B cell (primary cell): Measurements from ENCODE around the gene SKAP1. TPM values are rescaled to one million over a fixed set of nuclear protein-coding genes. Genes with fewer than 3 reads are reported as not detected.

Source experiments
- ATAC-seq: fragments of 200-7000 bp; cut with Tn5 transposase; one replicate; pipeline ENCODE4 v1.10.0; 2021; ENCODE audit warnings: low read depth, mild to moderate bottlenecking, moderate number of reproducible peaks, moderate library complexity
- CTCF ChIA-PET: fragments of 350-600 bp; sonication (Branson Sonifier 250); formaldehyde crosslinking; loops from one replicate; lab custom pipeline; 2021; ENCODE audit warnings: antibody characterized with exemption, inconsistent platforms; lab: Charles Lee
- POLR2A ChIA-PET: fragments of 350-600 bp; sonication (Branson Sonifier 250); formaldehyde crosslinking; loops from one replicate; lab custom pipeline; 2021; ENCODE audit warnings: antibody characterized with exemption; lab: Charles Lee
- DNase-seq: peaks from one replicate; pipeline ENCODE4 v3.0.0; 2013
- H2AFZ ChIP-seq: 2 replicates; pipeline ENCODE4 v1.6.1; 2012; ENCODE audit warnings: mild to moderate bottlenecking, low read depth, low read length; ENCODE audit not compliant: insufficient read depth, poor library complexity, severe bottlenecking
- H3K27ac ChIP-seq, 2 donors: 1 replicate in 1 of 2; 2 replicates in 1 of 2; pipeline ENCODE4 v1.5.1; 2012 to 2013; ENCODE audit warnings: low read length in 2 of 2, mild to moderate bottlenecking in 2 of 2, moderate library complexity in 1 of 2
- H3K27me3 ChIP-seq, 4 experiments: fragments of 200-600 bp in 1 of 4; sonication (generic) in 1 of 4; replicated peaks in 1 of 4; 1 replicate in 2 of 4; 2 replicates in 2 of 4; pipeline versions ENCODE4 v1.6.1 to v1.7.0; 2013 to 2016; ENCODE audit warnings: low read length in 3 of 4, mild to moderate bottlenecking in 2 of 4, mixed read lengths in 1 of 4, moderate library complexity in 1 of 4; ENCODE audit not compliant: insufficient read depth in 4 of 4, control insufficient read depth in 3 of 4; ENCODE audit errors: control extremely low read depth in 1 of 4
- H3K36me3 ChIP-seq, 2 experiments: replicated peaks in 1 of 2; 1 replicate in 1 of 2; 2 replicates in 1 of 2; pipeline versions ENCODE4 v1.6.1 to v1.7.1; 2013; ENCODE audit warnings: low read length in 1 of 2; ENCODE audit not compliant: insufficient read depth in 2 of 2, control insufficient read depth in 1 of 2; ENCODE audit errors: control extremely low read depth in 1 of 2, extremely low read depth in 1 of 2
- H3K4me1 ChIP-seq, 2 donors: fragments of 200-600 bp in 1 of 2; sonication (generic) in 1 of 2; 1 replicate in 1 of 2; 2 replicates in 1 of 2; pipeline versions ENCODE4 v1.5.1 to v1.6.1; 2013 to 2017; ENCODE audit warnings: low read length in 2 of 2; ENCODE audit not compliant: control insufficient read depth in 2 of 2, insufficient read depth in 2 of 2
- H3K4me2 ChIP-seq: replicated peaks from 2 replicates; pipeline ENCODE3; 2012; ENCODE audit warnings: mild to moderate bottlenecking, low read depth, low read length; ENCODE audit not compliant: poor library complexity, severe bottlenecking
- H3K4me3 ChIP-seq, 5 experiments: fragments of 200-600 bp in 1 of 5; sonication (generic) in 1 of 5; 1 replicate in 3 of 5; 2 replicates in 2 of 5; pipeline versions ENCODE4 v1.5.1 to v1.7.0; 2011 to 2016; ENCODE audit warnings: low read length in 4 of 5, mild to moderate bottlenecking in 4 of 5, low read depth in 2 of 5, control low read depth in 1 of 5, moderate library complexity in 1 of 5; ENCODE audit not compliant: insufficient read depth in 1 of 5; ENCODE audit errors: control extremely low read depth in 1 of 5, extremely low read depth in 1 of 5
- H3K79me2 ChIP-seq: fragments of 200-600 bp; sonication (generic); one replicate; pipeline ENCODE4 v1.6.0; 2016; ENCODE audit warnings: low read length; ENCODE audit not compliant: control insufficient read depth, insufficient read depth
- H3K9ac ChIP-seq: fragments of 200-600 bp; sonication (generic); 2 replicates; pipeline ENCODE4 v1.6.1; 2017; ENCODE audit warnings: mild to moderate bottlenecking, low read length, moderate library complexity
- H3K9me3 ChIP-seq, 3 donors: one replicate each; pipeline versions ENCODE4 v1.6.1 to v1.7.1; 2013; ENCODE audit warnings: low read length in 2 of 3; ENCODE audit not compliant: control insufficient read depth in 2 of 3, insufficient read depth in 1 of 3; ENCODE audit errors: control extremely low read depth in 1 of 3
- H4K20me1 ChIP-seq: 2 replicates; pipeline ENCODE4 v1.6.0; 2012; ENCODE audit warnings: mild to moderate bottlenecking, low read length; ENCODE audit not compliant: insufficient read depth, control insufficient read depth, poor library complexity, severe bottlenecking
- H3K27ac Mint-ChIP-seq: one replicate; pipeline ENCODE4 v1.8.0; 2021; ENCODE audit warnings: mixed read lengths
- H3K27me3 Mint-ChIP-seq: one replicate; pipeline ENCODE4 v1.8.0; 2021; ENCODE audit warnings: mixed read lengths
- H3K4me1 Mint-ChIP-seq: one replicate; pipeline ENCODE4 v1.8.0; 2021; ENCODE audit warnings: mixed read lengths
- H3K4me3 Mint-ChIP-seq: one replicate; pipeline ENCODE4 v1.8.0; 2021; ENCODE audit warnings: mixed read lengths
- H3K9me3 Mint-ChIP-seq: one replicate; pipeline ENCODE4 v1.8.0; 2022; ENCODE audit warnings: mixed read lengths; ENCODE audit not compliant: insufficient read depth
- EZH2 ChIP-seq: IDR thresholded peaks from 2 replicates; pipeline ENCODE4 v1.6.1; 2012; ENCODE audit warnings: borderline replicate concordance, low read depth, mild to moderate bottlenecking, moderate library complexity, low read length; ENCODE audit not compliant: insufficient read depth, poor library complexity, severe bottlenecking
- WGBS: methylation state at CpG from one replicate; pipeline ENCODE4 v1.1.5; 2013; ENCODE audit warnings: missing lambda C conversion rate; ENCODE audit not compliant: insufficient coverage; 5-methylcytosine and 5-hydroxymethylcytosine counted together
- intact Hi-C: fragments of 100-400 bp; cut with micrococcal nuclease; formaldehyde crosslinking; loops from one replicate; pipeline ENCODE4 v1.10.0; 2022
- polyA plus RNA-seq: library from polyadenylated mRNA; depleted of rRNA; stranded (reverse); fragments of >200 nt; gene quantifications from 2 replicates; pipeline ENCODE4 v1.2.3, GENCODE V29; 2012
- total RNA-seq, 2 donors: library from RNA; stranded (reverse); fragments of 120-200 nt in 1 of 2; gene quantifications; 1 replicate in 1 of 2; 2 replicates in 1 of 2; pipeline versions ENCODE4 v1.2.3 to v1.2.4, GENCODE V29; 2013 to 2022
- TF ChIP-seq, protein P1 (sequence below): fragments of 200-600 bp; IDR thresholded peaks from one replicate; pipeline ENCODE4 v1.8.0; 2022; ENCODE audit warnings: antibody characterized with exemption, mild to moderate bottlenecking

Gene SKAP1
- total and polyA plus RNA-seq, 2 donors (not counting 1 experiment from before 2014, with no cell fraction given) = 33.1 to 37.3 TPM

DNA sequence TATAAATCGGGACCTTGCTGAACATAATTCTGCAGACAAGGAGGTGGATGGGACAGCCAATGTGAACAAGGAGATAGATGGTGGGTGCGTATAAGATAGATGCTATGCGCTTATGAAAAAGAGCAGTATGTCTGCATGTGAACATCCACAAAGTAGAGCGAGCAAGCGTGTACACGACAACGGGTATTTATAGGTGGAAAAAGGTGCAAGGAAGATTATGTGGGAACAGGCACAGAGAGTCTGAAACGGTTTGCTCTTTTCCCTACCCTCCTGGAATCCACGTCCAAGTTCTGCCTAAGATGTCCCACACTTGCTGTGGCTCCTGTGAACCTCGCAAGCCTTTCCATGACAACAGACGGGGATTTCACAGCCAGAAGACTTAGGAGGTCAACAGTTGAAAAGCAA, 279.4 kb downstream of the SKAP1 start:
- H3K4me3 Mint-ChIP-seq = no peak overlapping the region

DNA sequence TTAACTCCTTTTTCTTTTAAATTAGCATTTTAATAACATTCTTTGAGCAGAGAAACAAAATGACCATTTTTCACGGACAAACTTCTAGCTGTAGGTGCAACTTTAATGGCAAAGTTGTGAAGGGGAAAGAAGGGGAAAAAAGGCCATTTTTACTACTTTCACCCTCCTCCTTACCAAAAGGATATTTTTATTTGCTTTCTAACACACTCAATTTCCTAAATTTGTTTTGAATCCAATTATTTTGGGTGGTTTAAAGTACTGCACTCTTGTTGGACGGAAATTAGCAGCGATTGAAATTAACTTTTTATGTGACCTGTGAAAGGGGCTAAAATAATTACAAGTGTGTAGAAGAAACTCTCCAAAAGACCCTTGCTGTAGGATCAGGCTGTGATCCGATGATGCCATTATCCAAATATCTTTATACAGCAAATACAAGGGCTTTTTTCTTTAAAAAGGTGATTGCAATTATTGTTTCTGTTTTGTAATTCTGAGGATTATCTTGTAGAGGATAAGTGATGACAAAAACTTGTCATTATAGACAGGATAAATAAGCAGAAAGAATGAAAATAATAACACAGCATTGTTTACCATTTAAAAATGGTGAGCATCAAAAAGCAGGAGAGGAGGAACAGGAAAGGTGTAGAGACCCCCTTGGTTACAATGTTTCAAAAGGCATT, 280.1 kb downstream of the SKAP1 start:
- Histone ChIP-seq H3K9ac (no peak overlapping the region), H3K9me3 (no peaks in the 10 kb centered on the region), H3K4me1 (no peaks in the 10 kb centered on the region), H2AFZ (no peak overlapping the region), H3K27ac (no peak overlapping the region), H4K20me1 (no peaks in the 10 kb centered on the region), H3K79me2 (no peaks in the 10 kb centered on the region), H3K4me3 (no peak overlapping the region), H3K4me2 (no peak overlapping the region), H3K27me3 (no peaks in the 10 kb centered on the region), H3K36me3 (peaks cover 0 to 13% of the 10 kb centered on the region in 2 experiments)
- H3K4me3 Mint-ChIP-seq = no peak overlapping the region
- ATAC-seq (no peak), DNase-seq (no peak)
- ChIA-PET CTCF (interaction anchor here (0.9 kb wide), 1 partner anchor 70 kb away, joined by 3 read pairs; no protein-coding TSS in a partner anchor), POLR2A (interaction anchor here (0.7 kb wide), 1 partner anchor 142 kb away, joined by 4 read pairs; no protein-coding TSS in a partner anchor)
- H3K9me3 Mint-ChIP-seq = no peaks in the 10 kb centered on the region
- no CpG with 5 or more reads among the region's 4 CpGs for WGBS
- no peak overlapping the region for H3K27ac Mint-ChIP-seq
- intact Hi-C loops = no loop called here
- TF ChIP-seq, protein P1, sequence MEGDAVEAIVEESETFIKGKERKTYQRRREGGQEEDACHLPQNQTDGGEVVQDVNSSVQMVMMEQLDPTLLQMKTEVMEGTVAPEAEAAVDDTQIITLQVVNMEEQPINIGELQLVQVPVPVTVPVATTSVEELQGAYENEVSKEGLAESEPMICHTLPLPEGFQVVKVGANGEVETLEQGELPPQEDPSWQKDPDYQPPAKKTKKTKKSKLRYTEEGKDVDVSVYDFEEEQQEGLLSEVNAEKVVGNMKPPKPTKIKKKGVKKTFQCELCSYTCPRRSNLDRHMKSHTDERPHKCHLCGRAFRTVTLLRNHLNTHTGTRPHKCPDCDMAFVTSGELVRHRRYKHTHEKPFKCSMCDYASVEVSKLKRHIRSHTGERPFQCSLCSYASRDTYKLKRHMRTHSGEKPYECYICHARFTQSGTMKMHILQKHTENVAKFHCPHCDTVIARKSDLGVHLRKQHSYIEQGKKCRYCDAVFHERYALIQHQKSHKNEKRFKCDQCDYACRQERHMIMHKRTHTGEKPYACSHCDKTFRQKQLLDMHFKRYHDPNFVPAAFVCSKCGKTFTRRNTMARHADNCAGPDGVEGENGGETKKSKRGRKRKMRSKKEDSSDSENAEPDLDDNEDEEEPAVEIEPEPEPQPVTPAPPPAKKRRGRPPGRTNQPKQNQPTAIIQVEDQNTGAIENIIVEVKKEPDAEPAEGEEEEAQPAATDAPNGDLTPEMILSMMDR = no peak
- TF ChIP-seq EZH2 = no peak
- no peaks in the 10 kb centered on the region for H3K27me3 Mint-ChIP-seq
- H3K4me1 Mint-ChIP-seq = no peaks in the 10 kb centered on the region

More for the DNA sequence above, 279.4 kb downstream of the SKAP1 start:
- Histone ChIP-seq H3K4me3 (no peak overlapping the region), H3K9me3 (no peaks in the 10 kb centered on the region), H4K20me1 (no peaks in the 10 kb centered on the region), H3K4me1 (no peaks in the 10 kb centered on the region), H3K4me2 (no peak overlapping the region), H3K36me3 (peaks cover 0 to 13% of the 10 kb centered on the region in 2 experiments), H3K27me3 (no peaks in the 10 kb centered on the region), H3K79me2 (no peaks in the 10 kb centered on the region), H2AFZ (no peak overlapping the region), H3K9ac (no peak overlapping the region), H3K27ac (no peak overlapping the region)
- no peak overlapping the region for H3K27ac Mint-ChIP-seq
- H3K27me3 Mint-ChIP-seq = no peaks in the 10 kb centered on the region
- intact Hi-C loops = no loop called here
- ChIA-PET POLR2A (no interaction called here), CTCF (no interaction called here)
- no peak for DNase-seq
- TF ChIP-seq EZH2 = no peak
- TF ChIP-seq, protein P1 = no peak
- H3K4me1 Mint-ChIP-seq = no peaks in the 10 kb centered on the region
- 94% methylated on average over 10 of the region's 11 CpGs for WGBS
- no peaks in the 10 kb centered on the region for H3K9me3 Mint-ChIP-seq
- ATAC-seq = no peak
